Measurements from ENCODE around the gene FIG4.

DNA sequence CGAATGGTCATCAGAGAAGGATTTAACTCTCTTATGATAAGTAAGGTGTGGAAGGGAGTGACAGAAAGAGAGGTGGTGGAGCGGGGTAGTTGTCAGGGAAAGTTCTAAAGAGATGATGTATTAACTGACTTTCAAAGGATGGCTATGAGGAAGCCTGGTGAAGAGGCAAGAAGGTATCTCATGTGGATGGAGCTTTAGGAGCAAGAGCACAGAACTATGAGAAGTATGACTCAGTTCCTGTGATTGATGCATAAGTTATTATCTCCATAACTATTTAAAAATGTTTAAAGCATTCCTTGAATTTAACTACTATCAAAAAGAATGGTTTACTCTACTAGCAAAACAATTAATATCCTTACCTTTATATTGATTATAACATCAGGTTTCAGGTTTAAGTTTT, 28.9 kb upstream of the FIG4 start:
- TF ChIP-seq ZFP30 (CRISPR knock-in tag; IDR thresholded peaks at IDR 0.05) (no peak), TOX (CRISPR knock-in tag; IDR thresholded peaks at IDR 0.05; ENCODE audit: borderline replicate concordance) (no peak), ZFP3 (CRISPR knock-in tag; IDR thresholded peaks at IDR 0.05) (no peak), OSR1 (CRISPR knock-in tag; IDR thresholded peaks at IDR 0.05) (no peak), PATZ1 (CRISPR knock-in tag; IDR thresholded peaks at IDR 0.05; ENCODE audit: borderline replicate concordance) (no peak), ISL1 (CRISPR knock-in tag; IDR thresholded peaks at IDR 0.05) (no peak), BACH2 (CRISPR knock-in tag; IDR thresholded peaks at IDR 0.05; ENCODE audit: borderline replicate concordance) (no peak), ARNTL (CRISPR knock-in tag; IDR thresholded peaks at IDR 0.05; ENCODE audit: borderline replicate concordance, low read depth) (no peak), TCF4 (CRISPR knock-in tag; IDR thresholded peaks at IDR 0.05; ENCODE audit: borderline replicate concordance) (no peak)
- TF ChIP-seq, protein P1, sequence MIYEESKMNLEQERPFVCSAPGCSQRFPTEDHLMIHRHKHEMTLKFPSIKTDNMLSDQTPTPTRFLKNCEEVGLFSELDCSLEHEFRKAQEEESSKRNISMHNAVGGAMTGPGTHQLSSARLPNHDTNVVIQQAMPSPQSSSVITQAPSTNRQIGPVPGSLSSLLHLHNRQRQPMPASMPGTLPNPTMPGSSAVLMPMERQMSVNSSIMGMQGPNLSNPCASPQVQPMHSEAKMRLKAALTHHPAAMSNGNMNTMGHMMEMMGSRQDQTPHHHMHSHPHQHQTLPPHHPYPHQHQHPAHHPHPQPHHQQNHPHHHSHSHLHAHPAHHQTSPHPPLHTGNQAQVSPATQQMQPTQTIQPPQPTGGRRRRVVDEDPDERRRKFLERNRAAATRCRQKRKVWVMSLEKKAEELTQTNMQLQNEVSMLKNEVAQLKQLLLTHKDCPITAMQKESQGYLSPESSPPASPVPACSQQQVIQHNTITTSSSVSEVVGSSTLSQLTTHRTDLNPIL (CRISPR knock-in tag; IDR thresholded peaks at IDR 0.05; ENCODE audit: low read depth): no peak
- TF ChIP-seq, protein P2, sequence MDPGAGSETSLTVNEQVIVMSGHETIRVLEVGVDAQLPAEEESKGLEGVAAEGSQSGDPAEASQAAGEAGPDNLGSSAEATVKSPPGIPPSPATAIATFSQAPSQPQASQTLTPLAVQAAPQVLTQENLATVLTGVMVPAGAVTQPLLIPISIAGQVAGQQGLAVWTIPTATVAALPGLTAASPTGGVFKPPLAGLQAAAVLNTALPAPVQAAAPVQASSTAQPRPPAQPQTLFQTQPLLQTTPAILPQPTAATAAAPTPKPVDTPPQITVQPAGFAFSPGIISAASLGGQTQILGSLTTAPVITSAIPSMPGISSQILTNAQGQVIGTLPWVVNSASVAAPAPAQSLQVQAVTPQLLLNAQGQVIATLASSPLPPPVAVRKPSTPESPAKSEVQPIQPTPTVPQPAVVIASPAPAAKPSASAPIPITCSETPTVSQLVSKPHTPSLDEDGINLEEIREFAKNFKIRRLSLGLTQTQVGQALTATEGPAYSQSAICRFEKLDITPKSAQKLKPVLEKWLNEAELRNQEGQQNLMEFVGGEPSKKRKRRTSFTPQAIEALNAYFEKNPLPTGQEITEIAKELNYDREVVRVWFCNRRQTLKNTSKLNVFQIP (CRISPR knock-in tag; IDR thresholded peaks at IDR 0.05; ENCODE audit: borderline replicate concordance, low read depth): no peak
